KOPT-K1 (cell line): ENCODE results near the gene MED15.

ENCODE experiments used
- H3K27ac ChIP-seq: fragments of 200-600 bp; sonication (generic); 2 replicates; pipeline ENCODE4 v1.5.1; 2016; ENCODE audit warnings: antibody characterized with exemption, mild to moderate bottlenecking, low read depth, low read length; ENCODE audit not compliant: poor library complexity, severe bottlenecking
- H3K36me3 ChIP-seq: fragments of 200-600 bp; sonication (generic); 2 replicates; pipeline ENCODE4 v1.5.1; 2017; ENCODE audit warnings: antibody characterized with exemption, mild to moderate bottlenecking, low read length, moderate library complexity; ENCODE audit not compliant: insufficient read depth
- H3K9me3 ChIP-seq: fragments of 200-600 bp; sonication (generic); 2 replicates; pipeline ENCODE4 v1.5.1; 2017; ENCODE audit warnings: antibody characterized with exemption, low read length, mild to moderate bottlenecking; ENCODE audit not compliant: insufficient read depth, poor library complexity, severe bottlenecking

The MED15 gene

DNA sequence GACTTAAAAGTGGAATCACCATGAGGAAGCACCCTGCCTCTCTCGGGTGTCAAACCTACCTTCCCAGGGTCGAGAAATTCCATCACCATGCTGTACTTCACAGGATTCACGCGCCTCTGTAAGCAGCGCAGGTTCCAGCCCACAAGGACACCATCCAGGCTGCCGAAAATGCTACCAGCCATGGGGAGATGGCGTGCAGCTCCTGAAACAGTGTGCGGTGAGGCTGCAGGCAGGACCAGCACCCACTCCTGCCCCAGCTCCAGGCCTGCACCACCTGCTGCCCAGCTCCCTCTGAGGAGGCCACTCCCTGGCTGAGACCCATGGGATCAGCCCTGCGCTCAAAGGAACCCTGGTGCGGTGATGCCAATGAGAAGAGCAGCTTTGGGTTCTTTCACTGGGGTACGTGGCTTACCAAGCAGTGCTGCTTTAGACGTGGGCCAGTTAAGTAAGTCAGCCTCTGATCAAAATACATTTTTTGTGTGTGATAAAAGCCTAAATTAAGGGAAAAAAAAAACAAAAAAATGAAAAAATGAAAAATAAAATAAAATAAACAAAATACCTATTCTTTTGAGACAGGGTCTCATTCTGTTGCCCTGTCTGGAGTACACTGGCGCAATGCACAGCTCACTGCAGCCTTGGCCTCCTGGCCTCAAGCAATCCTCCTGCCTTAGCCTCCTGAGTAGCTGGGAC is 115.4 kb downstream of the MED15 start:
- Histone ChIP-seq H3K9me3 (no peaks in the 10 kb centered on the region), H3K27ac (no peak overlapping the region), H3K36me3 (no peaks in the 10 kb centered on the region)

DNA sequence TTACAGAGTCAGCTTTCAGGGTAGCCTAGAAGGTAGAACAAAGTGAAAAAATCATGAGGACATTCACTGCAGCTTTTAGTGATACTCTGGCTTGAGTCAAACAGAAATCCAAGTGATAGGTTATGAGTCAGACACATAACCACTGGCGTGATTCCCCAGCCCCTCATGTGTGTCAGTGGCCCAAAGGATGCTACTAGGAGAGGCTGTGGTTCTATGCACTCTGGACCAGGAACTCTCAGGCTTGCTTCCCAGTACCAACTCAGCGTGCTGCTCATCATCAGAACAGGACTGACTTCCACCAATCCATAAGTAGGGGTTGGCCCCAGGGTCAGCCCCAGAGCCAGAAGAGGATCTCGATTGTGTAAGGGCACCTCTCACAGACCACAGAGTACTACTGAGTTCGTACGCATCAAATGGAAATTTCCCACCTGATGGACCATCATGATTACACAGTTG is 116.8 kb downstream of the MED15 start:
- no peaks in the 10 kb centered on the region for H3K36me3 ChIP-seq
- H3K27ac ChIP-seq, result no peak overlapping the region
- H3K9me3 ChIP-seq, result no peaks in the 10 kb centered on the region

DNA sequence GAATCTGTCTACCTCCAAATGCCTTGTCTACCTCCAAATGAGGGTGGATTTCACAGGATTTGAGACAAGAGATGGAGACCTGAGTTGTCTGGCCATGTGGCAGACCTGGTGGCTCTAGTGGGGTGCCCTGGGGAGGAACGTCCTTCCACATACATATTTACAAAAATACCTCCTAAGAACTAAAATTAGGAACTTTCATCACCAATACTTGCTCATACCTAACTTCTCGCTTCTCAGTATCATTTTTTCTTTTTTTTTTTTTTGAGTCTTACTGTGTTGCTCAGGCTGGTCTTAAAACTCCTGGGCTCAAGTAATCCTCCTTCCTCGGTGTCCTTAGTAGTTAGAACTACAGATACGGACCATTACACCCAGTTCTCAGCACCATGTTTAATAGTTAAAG is 117.9 kb downstream of the MED15 start:
- no peak overlapping the region for H3K27ac ChIP-seq
- no peaks in the 10 kb centered on the region for H3K9me3 ChIP-seq
- H3K36me3 ChIP-seq, result no peaks in the 10 kb centered on the region

DNA sequence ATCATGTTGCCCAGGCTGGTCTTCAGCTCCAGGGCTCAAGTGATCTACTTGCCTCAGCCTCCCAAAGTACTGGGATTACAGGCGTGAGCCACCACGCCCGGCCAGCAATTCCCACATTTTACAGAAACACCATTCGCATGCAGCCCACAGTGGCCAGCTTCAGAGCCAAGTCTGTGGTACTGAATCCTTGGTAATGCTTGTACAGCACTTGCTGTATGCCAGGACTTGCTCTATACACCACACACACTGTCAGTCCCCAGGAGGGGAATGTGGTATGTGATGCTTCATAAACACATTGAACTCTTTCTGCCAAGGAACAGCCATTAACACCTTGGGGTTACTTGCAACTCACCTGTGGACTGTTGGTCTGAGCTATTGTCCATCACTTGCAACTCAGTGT is 119.4 kb downstream of the MED15 start:
- Histone ChIP-seq H3K27ac (no peak overlapping the region), H3K36me3 (no peaks in the 10 kb centered on the region), H3K9me3 (no peaks in the 10 kb centered on the region)

DNA sequence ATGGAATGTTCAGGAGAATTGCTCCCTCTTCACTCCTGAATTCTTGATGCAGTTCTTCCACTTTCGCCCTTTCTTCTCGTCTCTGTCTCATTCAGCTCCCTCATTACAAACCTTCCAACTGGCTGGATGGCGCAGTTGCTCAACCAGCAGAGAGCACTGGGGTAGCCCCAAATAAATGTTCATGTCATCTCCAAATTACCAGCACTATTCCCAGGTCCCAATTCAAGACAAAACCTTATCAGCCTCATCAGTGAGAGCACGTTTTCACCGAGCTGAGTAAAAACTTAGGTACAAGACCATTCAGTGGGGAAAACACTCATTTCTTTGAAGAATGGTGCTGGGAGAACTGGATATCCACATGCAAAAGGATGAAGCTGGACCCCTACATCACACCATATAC is 120.0 kb downstream of the MED15 start:
- Histone ChIP-seq H3K27ac (no peak overlapping the region), H3K9me3 (no peaks in the 10 kb centered on the region), H3K36me3 (no peaks in the 10 kb centered on the region)

DNA sequence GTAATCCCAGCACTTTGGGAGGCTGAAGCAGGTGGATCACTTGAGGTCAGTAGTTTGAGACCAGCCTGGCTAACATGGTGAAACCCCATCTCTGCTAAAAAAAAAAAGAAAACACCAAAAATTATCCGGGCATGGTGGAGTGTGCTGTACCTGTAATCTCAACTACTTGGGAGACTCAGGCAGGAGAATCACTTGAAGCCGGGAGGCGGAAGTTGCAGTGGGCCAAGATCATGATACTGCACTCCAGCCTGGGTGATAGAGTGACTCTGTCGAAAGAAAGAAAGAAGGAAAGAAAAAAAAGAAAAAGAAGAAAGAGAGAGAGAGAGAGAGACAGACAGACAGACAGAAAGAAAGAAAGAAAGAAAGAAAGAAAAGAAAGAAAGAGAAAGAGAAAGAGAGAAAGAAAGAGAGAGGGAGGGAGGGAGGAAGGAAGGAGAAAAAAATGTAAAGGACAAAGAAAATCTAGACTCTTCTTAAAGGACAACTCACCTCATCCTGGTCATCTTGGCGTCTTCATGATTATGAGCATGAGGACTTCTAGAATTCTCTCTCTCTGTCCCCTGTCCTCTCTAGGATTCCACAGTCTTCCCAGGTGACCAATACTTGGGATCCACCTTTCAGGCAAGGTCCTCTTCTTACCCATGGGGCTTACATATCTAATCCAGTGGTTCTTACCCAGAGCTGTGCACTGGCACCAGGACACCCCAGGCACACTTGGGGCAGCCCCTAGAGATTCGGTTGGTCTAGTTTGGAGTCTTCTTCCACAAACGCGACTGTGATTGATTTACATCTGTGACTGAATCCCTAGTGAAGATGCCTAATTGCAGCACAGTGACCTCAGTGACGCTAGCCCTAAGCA is 120.9 kb downstream of the MED15 start:
- Histone ChIP-seq H3K27ac (no peak overlapping the region), H3K9me3 (no peaks in the 10 kb centered on the region), H3K36me3 (no peaks in the 10 kb centered on the region)

DNA sequence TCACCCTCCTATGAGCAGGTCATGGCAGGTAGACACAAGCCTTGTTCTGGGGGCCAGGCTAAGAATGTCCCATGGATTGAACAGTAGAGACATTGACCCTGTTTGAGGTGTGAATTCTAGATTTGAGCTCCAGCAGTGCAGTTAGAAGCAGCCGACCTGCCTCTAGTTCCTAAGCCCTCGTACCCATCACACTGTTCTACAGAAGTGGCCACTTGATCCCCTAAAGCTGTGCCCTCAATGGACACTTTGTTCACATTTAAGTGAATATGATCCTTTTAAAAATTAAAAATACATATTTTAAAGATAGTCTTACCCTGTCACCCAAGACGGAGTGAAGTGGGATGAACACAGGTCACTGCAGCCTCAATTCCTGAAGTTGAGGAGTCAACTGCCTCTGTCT is 122.0 kb downstream of the MED15 start:
- Histone ChIP-seq H3K9me3 (no peaks in the 10 kb centered on the region), H3K27ac (no peak overlapping the region), H3K36me3 (no peaks in the 10 kb centered on the region)

DNA sequence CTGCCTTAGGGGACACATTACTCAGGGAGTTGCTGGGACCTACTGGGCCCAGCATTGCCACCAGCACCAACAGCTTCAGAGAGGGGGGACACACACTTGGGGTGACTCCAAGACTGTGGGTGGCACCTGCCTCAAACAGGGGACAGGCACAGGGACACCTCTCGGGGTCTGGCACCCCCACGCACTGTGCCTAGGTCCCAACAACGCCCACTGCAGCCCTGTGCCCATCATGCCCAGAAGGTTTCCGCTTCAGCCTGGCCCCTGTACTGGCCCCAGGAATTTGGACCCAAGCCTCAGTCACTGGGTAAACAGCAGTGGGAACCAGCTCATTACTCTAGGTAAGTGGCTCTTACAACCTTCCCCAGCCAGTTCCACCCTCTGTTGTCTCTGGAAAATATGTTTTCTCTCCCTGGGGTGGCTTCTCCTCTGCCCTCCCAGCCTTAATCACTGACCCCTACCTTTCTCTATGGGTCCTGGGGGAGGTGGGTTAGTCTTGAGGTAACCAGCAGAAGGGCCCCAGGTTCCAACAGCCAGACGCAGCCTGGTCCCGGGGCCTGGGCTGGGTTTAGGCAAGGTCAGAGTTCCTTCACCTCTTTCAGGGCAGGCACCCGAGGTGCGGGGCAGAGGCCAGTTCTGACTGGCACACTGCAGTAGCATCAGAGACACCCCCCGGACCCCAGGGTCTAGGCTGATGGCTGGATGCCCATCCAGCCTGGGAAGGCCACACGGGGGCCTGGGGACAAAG is 123.6 kb downstream of the MED15 start:
- Histone ChIP-seq H3K36me3 (no peaks in the 10 kb centered on the region), H3K27ac (no peak overlapping the region), H3K9me3 (no peaks in the 10 kb centered on the region)

DNA sequence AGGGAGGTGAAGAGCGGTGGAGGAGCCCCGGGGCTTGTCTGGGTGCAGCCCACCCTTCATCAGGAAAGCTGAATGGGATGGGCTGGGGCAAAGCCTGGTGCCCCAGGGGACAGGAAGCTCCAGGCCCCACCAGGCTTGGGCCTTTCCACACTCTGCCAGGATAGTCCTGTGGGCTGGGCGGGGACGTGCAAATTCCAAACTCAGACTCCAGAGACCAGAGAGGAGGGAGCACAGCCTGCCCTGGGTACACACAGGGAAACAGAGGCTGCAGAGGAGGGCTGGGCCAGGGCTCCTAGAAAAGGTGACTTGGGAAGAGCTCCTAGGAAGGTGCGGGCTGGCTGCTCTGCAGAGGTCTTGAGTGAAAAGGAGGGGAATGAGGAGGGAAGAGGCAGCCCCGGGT is 124.7 kb downstream of the MED15 start:
- no peaks in the 10 kb centered on the region for H3K9me3 ChIP-seq
- H3K27ac ChIP-seq, result no peak overlapping the region
- no peaks in the 10 kb centered on the region for H3K36me3 ChIP-seq

DNA sequence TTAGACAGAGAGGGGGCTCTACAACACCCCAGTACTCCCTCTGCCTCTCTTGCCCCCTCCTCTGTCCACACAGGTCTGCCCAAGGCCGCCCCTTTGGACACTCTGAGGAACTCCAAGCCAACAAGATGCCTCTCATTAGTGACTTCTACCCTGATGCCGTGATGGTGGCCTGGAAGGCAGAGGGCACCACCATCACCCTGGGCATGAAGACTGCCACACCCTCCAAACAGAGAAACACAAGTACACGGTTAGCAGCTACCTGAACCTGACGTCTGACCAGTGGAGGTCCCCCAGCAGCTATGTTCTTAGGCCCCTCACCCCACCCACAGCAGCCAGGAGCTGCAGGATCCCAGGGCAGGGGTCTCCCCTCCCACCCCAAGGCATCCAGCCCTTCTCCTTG is 125.1 kb downstream of the MED15 start:
- no peaks in the 10 kb centered on the region for H3K9me3 ChIP-seq
- H3K36me3 ChIP-seq, result no peaks in the 10 kb centered on the region
- H3K27ac ChIP-seq, result no peak overlapping the region

DNA sequence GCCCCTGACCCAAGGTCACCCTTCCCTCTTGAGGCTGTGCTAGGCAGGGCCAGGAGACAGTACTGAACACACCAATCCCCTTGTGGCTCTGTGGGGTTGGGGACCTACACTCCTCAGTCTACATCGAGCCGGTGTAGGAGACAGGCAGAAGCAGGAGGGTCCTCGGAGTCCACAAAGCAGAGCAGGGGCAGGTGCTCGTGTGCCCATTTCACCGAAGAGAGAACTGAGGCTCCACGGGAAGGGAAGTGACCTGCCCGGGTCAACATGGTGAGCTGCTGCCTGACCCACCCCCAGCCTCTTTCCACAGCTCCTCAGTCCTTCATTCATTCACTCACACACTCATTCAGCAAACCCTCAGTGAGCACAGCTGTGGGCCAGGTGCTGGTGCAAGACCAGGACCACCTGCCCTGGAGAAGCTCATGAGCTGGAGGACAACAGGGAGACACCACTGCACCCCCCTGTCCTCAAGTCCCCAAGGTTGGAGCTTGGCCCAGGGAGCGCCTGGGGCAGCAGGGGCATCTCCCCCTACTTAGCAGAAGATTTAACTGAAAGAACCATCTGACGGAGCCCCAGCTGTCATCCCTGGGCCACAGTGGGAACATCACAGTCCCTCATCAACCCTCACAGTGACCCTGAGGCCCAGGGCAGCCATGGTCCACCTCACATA is 127.3 kb downstream of the MED15 start:
- no peaks in the 10 kb centered on the region for H3K9me3 ChIP-seq
- no peaks in the 10 kb centered on the region for H3K36me3 ChIP-seq
- no peak overlapping the region for H3K27ac ChIP-seq

DNA sequence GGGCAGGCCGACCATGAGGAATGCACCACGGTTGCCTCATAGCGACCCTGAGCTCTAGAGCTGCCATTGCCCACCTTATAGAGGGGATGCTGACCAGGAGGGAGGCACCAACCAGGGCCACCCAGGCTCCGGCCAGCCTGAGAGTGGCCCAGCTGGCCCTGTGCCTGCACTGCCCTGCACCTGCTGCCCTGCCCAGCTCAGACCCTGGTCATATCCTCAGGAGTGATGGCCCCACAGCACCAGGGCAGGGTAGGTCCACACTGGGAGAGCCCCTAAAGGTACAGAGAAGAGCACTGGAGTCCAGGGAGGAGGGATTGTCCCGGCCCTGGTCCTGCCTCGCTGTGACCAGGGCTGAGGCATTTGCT is 127.8 kb downstream of the MED15 start:
- Histone ChIP-seq H3K27ac (no peak overlapping the region), H3K36me3 (no peaks in the 10 kb centered on the region), H3K9me3 (no peaks in the 10 kb centered on the region)

DNA sequence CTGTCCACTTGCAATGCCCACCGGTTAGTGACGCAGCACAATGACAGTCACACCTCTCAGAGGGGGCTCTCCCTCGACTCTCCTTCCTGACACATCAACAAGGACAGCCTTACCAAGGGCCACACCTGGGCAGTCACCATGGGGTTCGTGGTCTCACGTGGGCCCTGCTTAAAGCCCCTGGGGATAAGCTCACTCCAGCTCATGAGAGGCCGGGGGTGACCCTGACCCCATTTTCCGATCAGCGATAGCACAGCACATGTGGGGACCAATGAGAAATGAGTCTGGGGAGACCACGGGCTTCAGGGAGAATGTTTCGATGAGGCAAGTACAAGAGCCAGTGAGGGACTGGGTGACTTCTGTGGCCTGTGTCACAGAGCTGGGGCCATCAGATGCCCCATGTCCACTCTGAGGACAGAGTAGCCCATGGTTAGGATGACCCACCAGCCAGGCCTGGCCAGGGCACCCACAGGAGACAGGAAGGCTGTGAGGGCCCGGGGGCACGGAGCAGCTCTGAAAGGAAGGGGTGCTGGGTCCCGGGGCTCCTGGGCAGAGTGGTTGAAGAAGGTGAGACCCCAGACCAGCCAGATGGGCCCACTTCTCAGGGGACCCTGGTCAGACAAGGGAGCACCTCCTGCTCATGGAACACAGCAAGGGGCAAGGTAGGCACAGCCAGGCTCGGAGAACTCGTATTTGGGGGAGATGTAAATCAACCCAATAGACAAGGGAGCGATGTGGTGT is 128.8 kb downstream of the MED15 start:
- Histone ChIP-seq H3K9me3 (no peaks in the 10 kb centered on the region), H3K36me3 (no peaks in the 10 kb centered on the region), H3K27ac (no peak overlapping the region)

DNA sequence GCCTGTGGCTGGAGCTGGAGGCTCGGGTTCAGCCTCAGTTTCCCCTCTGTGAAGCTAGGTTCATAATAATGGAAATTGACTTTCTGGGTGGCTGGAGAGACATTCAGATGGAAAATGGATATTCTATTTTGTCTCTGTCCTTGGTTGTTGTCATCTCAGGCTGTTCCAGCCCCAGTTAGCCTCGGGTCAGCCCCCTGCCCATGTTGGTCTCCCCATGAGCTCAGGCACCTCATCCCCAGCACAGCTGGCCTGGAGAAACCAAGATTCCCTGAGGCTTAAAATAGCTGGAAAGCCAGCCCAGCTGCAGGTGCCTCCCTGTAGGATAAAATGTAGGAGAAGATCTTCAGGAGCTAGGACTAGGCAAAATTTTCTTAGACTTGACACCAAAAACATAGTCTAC is 129.5 kb downstream of the MED15 start:
- H3K36me3 ChIP-seq, result no peaks in the 10 kb centered on the region
- no peak overlapping the region for H3K27ac ChIP-seq
- H3K9me3 ChIP-seq, result no peaks in the 10 kb centered on the region
